Activated CD8-positive, alpha-beta memory T cell treated with anti-CD3 and anti-CD28 coated beads, Interleukin-2, amount 50 U/mL, for 4 hours (primary cell): ENCODE data around the gene RAVER2.
"Not testable (repeated sequence)": the region's sequence is repeated elsewhere in the genome, so short reads cannot be mapped to it uniquely, and the experiment has no call there.

Experiments
- DNase-seq: peaks from one replicate; pipeline ENCODE4 v3.0.0-alpha.2; 2020

Gene RAVER2

DNA sequence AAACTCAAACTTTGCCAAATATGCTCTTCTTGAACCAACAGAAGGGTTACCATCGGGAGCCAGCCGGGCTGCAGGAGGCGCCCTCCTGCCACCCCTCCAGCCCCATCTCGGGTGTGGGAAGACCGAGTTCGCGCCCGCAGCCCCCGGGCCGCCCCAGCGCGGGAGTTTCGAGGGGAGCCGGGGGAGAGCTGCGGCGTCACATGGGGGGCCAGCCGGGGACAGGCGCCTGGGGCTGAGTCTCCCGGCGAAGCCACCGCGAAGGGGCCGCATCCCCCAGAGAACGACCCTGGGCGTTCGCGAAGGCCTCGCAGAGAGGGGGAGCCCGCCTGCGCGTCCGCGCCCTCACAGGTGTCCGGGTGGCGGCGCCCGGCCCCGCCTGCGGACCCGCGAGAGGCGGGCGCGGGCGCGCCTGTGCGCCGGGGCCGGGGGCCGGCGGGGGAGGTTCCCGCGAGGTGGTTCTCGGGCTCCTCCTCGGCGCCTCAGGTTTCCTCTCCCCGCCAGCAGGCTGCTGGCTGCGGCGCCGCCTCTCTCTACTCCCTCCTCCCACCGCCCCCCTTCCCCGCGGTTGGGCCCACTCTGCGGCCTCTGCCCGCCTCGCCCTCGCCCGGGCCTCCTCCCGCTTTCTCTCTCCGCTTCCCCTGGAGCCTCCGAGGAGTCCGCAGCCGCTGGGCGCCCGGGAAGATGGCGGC is at the start of gene RAVER2:
RAVER2 (plus strand) TSS at position 584 of the 689 bp plus-strand sequence; CDS start at position 682, 98 bp downstream.
- peak; percentile 60 for DNase-seq

DNA sequence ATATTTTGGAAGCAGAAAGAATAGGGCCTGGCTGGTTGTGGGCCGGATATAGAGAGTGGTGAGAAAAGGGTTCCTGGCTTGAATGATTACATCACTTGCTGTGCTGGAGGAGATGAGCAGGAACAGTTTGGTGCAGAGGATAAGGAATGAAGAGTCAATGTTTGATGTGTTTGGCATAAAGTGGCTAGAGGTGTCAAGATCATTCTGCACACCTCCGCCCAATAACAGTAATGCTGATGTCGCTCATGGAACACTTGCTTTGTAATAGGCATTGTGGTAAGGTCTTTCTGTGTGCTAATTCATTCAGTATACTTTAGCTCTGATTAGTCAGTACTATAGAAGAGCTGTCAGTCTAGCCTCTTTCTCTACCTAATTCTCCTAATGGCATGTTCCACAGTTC is 48.0 kb upstream of the RAVER2 start:
- DNase-seq = no peak

DNA sequence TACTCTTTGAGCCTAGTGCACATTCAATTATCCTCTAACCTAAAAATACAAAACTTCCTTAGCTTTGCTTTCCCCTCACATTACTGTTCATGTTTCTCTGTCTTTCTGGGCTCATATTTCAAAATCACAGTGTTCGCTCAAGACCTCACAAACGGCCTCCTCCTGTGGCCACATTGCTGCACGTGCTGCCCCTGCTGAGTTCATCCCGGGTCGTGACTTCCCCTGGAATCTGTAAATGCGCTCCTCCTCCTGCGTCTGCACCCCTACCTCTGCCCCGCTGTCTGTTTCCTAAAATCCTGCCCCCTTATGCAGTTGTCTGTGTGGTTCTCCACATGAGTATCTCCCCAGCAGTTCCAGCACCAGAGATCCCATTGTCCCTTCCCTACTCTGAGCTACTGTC is 45.5 kb upstream of the RAVER2 start:
- DNase-seq = no peak

- no peak for DNase-seq
Measured at GRCh38 chr1:64701071-64701470, 43.8 kb upstream of the RAVER2 start.

DNA sequence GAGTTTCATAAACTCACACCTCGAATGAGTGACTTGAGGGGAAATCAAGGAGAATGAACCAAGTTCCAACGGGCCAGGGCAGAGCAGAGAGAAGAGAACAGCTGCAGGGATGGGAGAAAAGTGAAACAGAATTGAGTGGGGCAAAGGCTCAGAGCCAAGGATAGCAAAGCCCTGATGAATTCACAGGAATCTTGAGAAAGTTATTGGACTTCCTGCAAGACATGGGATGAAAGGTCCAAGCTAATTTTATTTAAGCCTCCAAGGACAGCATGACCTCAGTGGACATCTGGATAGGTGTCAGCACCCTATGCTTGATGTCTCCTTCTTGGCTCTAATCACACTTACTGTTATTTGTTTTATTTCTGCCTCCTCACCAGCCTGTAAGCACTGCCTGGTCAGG is 43.0 kb upstream of the RAVER2 start:
- DNase-seq = no peak

- not testable (repeated sequence) for DNase-seq
Measured at GRCh38 chr1:64702670-64703069, 42.2 kb upstream of the RAVER2 start.

GRCh38 chr1:64703600-64703999 is 41.3 kb upstream of the RAVER2 start:
- DNase-seq = no peak

GRCh38 chr1:64705591-64705990 is 39.3 kb upstream of the RAVER2 start:
- DNase-seq = no peak

DNA sequence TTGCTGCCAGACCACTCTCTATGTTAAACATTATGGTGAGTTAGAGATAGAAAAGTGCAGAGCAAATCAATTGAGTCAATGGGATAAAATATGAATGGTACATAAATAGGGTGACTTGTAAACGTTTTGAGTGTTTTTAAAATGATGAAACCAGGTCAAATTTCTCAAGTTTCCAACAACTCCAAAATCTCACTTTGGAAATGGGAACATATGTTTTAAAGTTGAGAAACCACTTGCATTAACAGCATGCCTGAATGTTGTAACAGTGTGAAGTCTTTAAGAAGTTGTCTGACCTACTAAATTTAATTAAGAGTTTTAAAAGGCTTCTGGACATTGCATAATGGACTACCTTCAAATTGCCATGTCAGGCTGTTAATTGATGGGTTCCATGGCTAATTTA is 33.6 kb upstream of the RAVER2 start:
- DNase-seq = no peak

DNA sequence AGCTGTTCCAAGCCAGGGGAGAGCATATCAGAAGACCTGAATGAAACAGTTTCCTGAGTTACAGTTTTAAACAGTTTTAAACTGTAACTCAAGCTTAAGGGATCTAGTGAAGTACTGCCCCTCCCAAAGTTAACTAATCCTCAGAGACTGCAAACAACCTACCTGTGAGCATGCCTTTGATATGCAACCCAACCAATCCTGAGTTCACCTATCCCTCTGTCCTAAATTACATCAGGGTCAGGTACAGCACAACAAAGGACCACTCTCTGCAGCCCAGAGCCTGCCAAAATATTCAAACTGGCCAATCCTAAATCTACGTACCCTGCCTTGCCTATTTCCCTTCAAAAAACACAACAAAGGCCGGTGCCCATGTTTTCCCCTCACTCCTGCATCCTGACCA is 32.8 kb upstream of the RAVER2 start:
- no peak for DNase-seq

DNA sequence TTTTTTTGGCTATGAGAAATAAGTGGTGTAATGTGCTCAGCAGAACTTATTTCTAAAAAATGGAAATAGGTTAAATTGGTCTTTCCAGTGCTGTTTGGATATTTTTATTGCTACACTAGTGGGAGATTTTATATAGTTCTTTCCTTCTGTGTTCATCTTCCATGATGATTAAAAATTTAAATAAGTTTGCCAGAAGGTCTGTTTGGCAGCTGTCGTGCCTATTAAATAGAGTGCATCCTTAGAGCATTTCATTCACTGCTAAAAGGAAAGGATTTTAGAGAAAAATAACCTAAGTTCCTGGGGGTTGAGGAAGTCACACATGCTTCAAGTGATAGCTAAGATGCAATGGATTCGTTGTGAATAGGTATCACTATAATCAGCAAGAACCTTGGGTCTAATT is 29.7 kb upstream of the RAVER2 start:
- no peak for DNase-seq

- DNase-seq = no peak
Measured at GRCh38 chr1:64721135-64721534, 23.7 kb upstream of the RAVER2 start.

- no peak for DNase-seq
Measured at GRCh38 chr1:64721576-64722145, 23.2 kb upstream of the RAVER2 start.

DNA sequence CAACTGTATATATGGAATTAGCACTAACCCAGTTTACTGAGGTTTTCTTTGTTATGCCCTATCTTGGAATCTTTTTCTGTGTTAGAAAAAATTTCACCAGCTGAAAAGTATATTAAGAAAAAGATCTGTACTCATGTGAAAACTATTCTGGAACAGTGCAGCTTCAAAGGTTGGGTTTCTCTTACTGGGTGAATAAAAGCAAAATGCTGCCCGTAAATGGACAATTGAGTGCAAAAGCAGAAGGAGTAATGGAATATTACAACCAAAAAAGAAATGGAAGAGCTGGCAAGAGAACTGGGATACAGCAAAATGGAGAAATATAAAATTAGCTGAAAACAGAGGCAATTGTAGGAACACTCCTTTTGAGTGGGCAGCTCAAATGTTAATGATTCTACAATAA is 17.0 kb upstream of the RAVER2 start:
- no peak for DNase-seq

DNA sequence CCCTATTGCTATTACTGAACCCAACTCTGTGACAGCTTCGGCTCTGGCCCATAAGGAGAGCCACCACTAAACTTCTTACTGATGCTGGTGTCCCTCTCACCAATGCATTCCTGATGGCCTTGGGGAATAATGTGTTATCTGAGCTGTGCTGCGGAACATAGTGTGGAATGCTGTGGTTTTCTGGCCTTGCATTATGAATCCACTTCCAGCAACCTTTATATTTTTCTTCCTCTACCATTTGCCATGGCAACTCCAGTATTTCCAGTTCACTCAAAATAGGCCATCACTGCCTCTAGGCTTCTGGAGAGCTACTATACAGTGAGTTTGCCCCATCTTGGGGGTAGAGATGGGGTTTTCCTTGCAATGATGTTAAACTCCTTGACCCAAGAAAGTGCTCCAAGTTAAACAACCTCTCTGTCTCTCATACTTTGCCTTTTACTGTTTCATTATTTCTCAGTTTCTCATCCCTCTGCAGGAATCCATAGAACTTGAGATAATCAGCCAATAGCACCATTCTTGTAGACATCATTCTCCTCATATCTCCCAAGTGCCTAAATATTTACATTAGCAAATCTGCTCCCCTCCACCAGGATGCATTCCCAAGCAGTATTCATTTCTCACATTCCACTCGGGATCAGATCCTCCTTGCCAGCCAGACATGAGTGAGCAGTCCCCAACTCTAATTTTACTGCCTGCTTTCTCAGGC is 11.1 kb upstream of the RAVER2 start:
- DNase-seq = no peak

GRCh38 chr1:64734287-64734652 is 10.6 kb upstream of the RAVER2 start:
- DNase-seq = no peak

DNA sequence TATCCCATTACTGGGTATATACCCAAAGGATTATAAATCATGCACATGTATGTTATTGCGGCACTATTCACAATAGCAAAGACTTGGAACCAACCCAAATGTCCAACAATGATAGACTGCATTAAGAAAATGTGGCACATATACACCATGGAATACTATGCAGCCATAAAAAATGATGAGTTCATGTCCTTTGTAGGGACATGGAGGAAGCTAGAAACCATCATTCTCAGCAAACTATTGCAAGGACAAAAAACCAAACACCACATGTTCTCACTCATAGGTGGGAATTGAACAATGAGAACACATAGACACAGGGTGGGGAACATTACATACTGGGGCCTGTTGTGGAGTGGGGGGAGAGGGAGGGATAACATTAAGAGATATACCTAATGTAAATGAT is 4.2 kb upstream of the RAVER2 start:
- DNase-seq = not testable (repeated sequence)

DNA sequence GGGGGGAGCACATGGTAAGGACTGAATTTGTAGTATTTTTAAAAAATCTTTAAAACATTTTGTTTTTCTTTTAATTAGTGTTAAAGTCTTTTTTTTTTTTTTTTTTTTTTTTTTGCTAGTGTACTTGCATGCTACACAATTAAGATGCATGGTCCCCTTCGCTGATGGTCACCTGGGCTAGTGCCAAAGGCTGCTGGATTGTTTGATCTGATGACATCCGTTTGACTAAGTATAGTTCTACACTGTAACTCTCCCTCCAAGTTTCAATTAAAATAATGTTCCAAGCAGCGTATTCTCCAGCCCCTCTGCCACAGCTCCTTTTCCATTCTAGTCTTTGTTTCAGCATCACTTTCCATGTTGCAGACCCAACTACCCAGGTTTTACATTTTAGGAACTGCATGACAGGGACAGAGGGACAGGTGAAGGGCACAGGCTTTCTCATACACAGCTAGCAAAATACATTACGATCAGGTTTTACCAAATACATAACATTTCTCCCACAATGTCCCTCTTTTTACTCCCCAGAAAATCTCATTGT is 852 bp upstream of the RAVER2 start:
- DNase-seq = no peak

DNA sequence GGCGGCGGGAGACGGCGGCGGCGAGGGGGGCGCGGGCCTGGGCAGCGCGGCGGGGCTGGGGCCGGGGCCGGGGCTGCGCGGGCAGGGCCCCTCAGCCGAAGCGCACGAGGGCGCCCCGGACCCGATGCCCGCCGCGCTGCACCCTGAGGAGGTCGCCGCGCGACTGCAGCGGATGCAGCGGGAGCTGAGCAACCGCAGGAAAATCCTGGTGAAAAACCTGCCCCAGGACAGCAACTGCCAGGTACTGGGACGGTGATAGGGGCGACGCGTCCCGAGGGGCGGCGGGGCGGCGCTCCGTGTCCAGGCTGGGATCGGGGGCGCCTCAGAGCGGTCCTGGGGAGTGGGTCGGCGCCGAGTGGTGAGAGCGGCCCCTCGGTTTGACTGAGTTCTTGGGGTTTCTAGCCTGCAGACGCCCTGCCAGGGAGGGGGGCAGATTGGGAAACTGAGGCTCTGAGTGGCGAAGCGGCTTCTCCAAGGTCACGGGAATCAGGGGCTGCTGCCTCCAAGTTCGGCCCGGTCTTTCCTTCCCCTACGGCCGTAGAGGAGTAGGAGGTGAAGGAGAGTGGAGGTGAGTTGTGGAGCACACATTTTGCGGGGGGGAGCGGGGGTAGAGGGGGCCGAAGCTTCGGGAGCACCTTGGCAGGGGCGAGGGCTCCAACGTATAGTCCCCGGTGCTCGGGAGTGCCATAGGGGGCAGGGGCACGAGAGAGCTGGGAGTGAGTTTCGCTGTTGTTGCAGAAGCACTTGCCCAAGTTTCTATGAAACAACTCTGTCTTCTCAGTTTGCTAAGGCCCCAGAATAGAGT is 508 bp downstream of the RAVER2 start:
- DNase-seq = peak; percentile 15

GRCh38 chr1:64745986-64746940 is 1.4 kb downstream of the RAVER2 start:
- DNase-seq = no peak

DNA sequence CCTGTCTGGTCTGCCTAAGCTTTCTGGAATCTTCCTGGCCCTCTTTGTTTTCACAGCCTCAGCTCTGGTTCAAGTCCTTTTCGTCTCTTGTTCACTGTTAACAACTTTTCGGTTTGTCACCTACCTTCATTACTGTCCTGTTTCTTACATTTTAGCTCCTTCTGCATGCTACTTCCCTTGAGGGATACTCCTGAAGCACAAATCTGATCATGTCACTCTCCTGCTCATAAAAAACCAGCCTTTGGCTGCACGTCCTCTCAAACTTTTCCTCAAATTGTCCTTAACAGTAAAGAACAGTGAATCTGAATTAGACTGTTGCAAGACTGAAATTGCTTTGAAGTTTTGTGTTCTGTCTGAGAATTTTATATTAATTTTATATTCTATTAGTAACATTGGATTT is 3.3 kb downstream of the RAVER2 start:
- DNase-seq = no peak

GRCh38 chr1:64748706-64749105 is 3.8 kb downstream of the RAVER2 start:
- DNase-seq = no peak
